ENCODE results near the gene RERE.

RERE gene

DNA sequence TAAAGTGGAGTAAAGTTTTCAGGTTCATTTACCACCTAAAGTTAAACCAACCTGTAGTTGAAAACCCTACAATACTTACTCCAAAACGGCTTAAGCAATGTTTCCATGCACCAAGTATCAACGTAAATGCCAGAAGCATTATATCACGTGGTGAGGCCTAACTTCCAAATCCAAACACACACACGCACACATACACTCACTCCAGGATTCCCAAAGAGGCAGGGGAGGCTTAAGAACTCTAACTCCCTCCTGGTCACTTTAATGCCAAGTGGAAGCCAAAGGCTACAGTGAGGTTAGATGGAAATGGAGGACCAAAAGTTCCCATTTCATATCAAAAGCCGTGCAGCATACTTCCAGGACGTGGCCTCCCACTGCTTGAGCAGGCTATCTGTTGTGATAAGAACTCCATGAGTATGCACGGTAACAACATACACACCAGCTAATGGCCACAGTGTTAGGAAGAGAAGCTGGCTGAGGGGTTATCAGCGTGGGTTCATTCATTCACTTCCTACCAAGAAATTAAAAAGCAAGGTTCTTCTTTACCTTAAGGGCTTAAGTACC is 275.4 kb downstream of the RERE start:
- Histone ChIP-seq H3K4me1 (ENCODE audit: control insufficient read depth in 1 of 2, insufficient read depth in 2 of 2, low read length in 2 of 2) (no peaks in the 10 kb centered on the region), H3K27me3 (ENCODE audit: insufficient read depth, low read length) (no peaks in the 10 kb centered on the region), H2AFZ (ENCODE audit: insufficient read depth, low read length, poor library complexity) (no peak overlapping the region), H3K23ac (ENCODE audit: low read length) (no peak overlapping the region), H3K4me3 (ENCODE audit: low read depth, low read length) (no peak overlapping the region), H3K4me2 (ENCODE audit: low read length) (no peak overlapping the region), H4K12ac (ENCODE audit: low read depth, low read length) (no peak overlapping the region), H3K79me2 (ENCODE audit: control insufficient read depth, insufficient read depth, low read length, poor library complexity) (no peaks in the 10 kb centered on the region), H3K18ac (ENCODE audit: low read length) (no peak overlapping the region), H2AK5ac (ENCODE audit: low read length) (no peak overlapping the region), H2BK12ac (ENCODE audit: low read length) (no peak overlapping the region), H3K9ac (ENCODE audit: low read length) (no peak overlapping the region), H3K14ac (ENCODE audit: low read length) (no peak overlapping the region), H3K36me3 (ENCODE audit: control insufficient read depth in 1 of 2, insufficient read depth in 2 of 2, low read length in 2 of 2) (peaks cover 6 to 10% of the 10 kb centered on the region in 2 experiments), H2BK5ac (ENCODE audit: low read depth, low read length, poor library complexity) (no peak overlapping the region), H2BK120ac (ENCODE audit: insufficient read depth, low read length, poor library complexity) (no peak overlapping the region), H4K8ac (ENCODE audit: low read depth, low read length) (no peak overlapping the region), H3K27ac (ENCODE audit: low read depth, low read length) (no peak overlapping the region), H4K91ac (ENCODE audit: low read depth, low read length) (no peak overlapping the region), H3K9me3 (ENCODE audit: insufficient read depth, low read depth, low read length) (no peaks in the 10 kb centered on the region), H3K4ac (ENCODE audit: low read depth, low read length) (no peak overlapping the region), H3K79me1 (ENCODE audit: low read length) (no peaks in the 10 kb centered on the region)
- WGBS (ENCODE audit: extremely low coverage, insufficient coverage, insufficient read length): no CpG with 5 or more reads among the region's 8 CpGs
- DNase-seq: peak in 1 of 2 donors; percentile 38

DNA sequence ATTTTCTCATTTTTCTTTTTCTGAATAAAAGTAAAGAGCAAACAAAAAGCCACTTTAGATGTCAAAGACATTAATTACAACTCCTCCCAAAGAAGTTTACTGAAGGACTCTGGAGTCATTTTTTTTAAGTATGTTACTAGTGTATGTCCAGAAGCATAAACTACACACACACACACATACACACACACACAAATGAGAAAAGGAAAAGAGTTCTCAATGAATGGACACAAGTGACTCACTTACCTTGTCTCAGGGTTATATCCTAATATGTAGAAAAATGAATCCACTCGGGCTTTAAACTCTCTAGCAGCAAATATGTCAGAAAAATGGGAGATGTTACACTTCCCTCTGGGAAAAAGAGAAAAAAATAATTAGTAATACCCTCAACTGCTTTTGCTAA is 276.5 kb downstream of the RERE start:
- H3K9ac ChIP-seq (ENCODE audit: low read length): no peak overlapping the region
- no peak overlapping the region for H3K23ac ChIP-seq (ENCODE audit: low read length)
- H3K4me1 ChIP-seq (ENCODE audit: control insufficient read depth in 1 of 2, insufficient read depth in 2 of 2, low read length in 2 of 2): no peaks in the 10 kb centered on the region
- H3K4me2 ChIP-seq (ENCODE audit: low read length): no peak overlapping the region
- no peak overlapping the region for H3K4me3 ChIP-seq (ENCODE audit: low read depth, low read length)
- no peak overlapping the region for H3K4ac ChIP-seq (ENCODE audit: low read depth, low read length)
- no peak overlapping the region for H3K18ac ChIP-seq (ENCODE audit: low read length)
- H3K79me1 ChIP-seq (ENCODE audit: low read length): no peaks in the 10 kb centered on the region
- H2BK5ac ChIP-seq (ENCODE audit: low read depth, low read length, poor library complexity): no peak overlapping the region
- no peaks in the 10 kb centered on the region for H3K79me2 ChIP-seq (ENCODE audit: control insufficient read depth, insufficient read depth, low read length, poor library complexity)
- no peak overlapping the region for H4K12ac ChIP-seq (ENCODE audit: low read depth, low read length)
- H3K9me3 ChIP-seq (ENCODE audit: insufficient read depth, low read depth, low read length): no peaks in the 10 kb centered on the region
- no peak overlapping the region for H2AK5ac ChIP-seq (ENCODE audit: low read length)
- no CpG with 5 or more reads among the region's 1 CpG for WGBS (ENCODE audit: extremely low coverage, insufficient coverage, insufficient read length)
- no peak overlapping the region for H4K91ac ChIP-seq (ENCODE audit: low read depth, low read length)
- H3K36me3 ChIP-seq (ENCODE audit: control insufficient read depth in 1 of 2, insufficient read depth in 2 of 2, low read length in 2 of 2): peaks cover 8 to 14% of the 10 kb centered on the region in 2 experiments
- H2AFZ ChIP-seq (ENCODE audit: insufficient read depth, low read length, poor library complexity): no peak overlapping the region
- no peak overlapping the region for H2BK120ac ChIP-seq (ENCODE audit: insufficient read depth, low read length, poor library complexity)
- DNase-seq: no peak
- no peak overlapping the region for H3K27ac ChIP-seq (ENCODE audit: low read depth, low read length)
- no peaks in the 10 kb centered on the region for H3K27me3 ChIP-seq (ENCODE audit: insufficient read depth, low read length)
- no peak overlapping the region for H3K14ac ChIP-seq (ENCODE audit: low read length)
- no peak overlapping the region for H4K8ac ChIP-seq (ENCODE audit: low read depth, low read length)
- no peak overlapping the region for H2BK12ac ChIP-seq (ENCODE audit: low read length)

DNA sequence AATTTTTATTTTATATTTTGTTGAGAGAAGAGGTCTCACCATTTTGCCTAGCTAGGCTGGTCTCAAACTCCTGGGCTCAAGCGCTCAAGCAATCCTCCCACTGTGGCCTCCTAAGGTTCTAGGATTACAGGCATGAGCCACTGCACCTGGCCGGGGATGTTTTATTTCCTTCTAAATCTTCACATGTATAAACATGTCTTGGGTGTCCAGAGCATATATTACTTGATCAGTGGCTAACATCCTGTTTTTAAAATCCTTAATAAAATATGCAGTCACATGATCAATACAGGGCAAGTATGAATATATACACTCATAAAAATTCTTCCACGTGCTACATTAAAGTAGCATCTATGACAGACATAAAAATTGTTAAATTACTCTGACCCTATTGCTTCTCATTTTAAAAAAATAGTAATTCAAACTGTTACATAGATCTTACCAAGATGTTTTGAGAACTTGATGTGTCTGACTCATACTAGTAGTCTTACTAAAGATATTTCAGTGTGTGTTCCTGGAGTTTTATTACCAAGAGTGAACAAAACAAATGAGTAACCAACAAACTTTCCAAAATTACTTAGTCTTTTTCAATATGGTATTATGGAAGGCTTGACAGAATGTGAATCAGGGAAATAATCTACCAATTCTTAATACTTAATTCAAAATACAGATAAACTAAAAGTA is 277.0 kb downstream of the RERE start:
- H3K4me1 ChIP-seq (ENCODE audit: control insufficient read depth in 1 of 2, insufficient read depth in 2 of 2, low read length in 2 of 2): no peaks in the 10 kb centered on the region
- H3K36me3 ChIP-seq (ENCODE audit: control insufficient read depth in 1 of 2, insufficient read depth in 2 of 2, low read length in 2 of 2): peaks cover 5 to 14% of the 10 kb centered on the region in 2 experiments
- H3K27ac ChIP-seq (ENCODE audit: low read depth, low read length): no peak overlapping the region
- no peak overlapping the region for H2BK5ac ChIP-seq (ENCODE audit: low read depth, low read length, poor library complexity)
- H3K27me3 ChIP-seq (ENCODE audit: insufficient read depth, low read length): no peaks in the 10 kb centered on the region
- no peak overlapping the region for H3K4me3 ChIP-seq (ENCODE audit: low read depth, low read length)
- H3K4ac ChIP-seq (ENCODE audit: low read depth, low read length): no peak overlapping the region
- H3K79me1 ChIP-seq (ENCODE audit: low read length): no peaks in the 10 kb centered on the region
- DNase-seq: no peak
- no peak overlapping the region for H2BK120ac ChIP-seq (ENCODE audit: insufficient read depth, low read length, poor library complexity)
- WGBS (ENCODE audit: extremely low coverage, insufficient coverage, insufficient read length): no CpG with 5 or more reads among the region's 3 CpGs
- no peak overlapping the region for H3K18ac ChIP-seq (ENCODE audit: low read length)
- no peak overlapping the region for H2AK5ac ChIP-seq (ENCODE audit: low read length)
- no peak overlapping the region for H3K4me2 ChIP-seq (ENCODE audit: low read length)
- H2BK12ac ChIP-seq (ENCODE audit: low read length): no peak overlapping the region
- no peak overlapping the region for H3K23ac ChIP-seq (ENCODE audit: low read length)
- no peak overlapping the region for H4K8ac ChIP-seq (ENCODE audit: low read depth, low read length)
- H3K9ac ChIP-seq (ENCODE audit: low read length): no peak overlapping the region
- no peak overlapping the region for H4K12ac ChIP-seq (ENCODE audit: low read depth, low read length)
- H2AFZ ChIP-seq (ENCODE audit: insufficient read depth, low read length, poor library complexity): no peak overlapping the region
- H3K9me3 ChIP-seq (ENCODE audit: insufficient read depth, low read depth, low read length): no peaks in the 10 kb centered on the region
- no peaks in the 10 kb centered on the region for H3K79me2 ChIP-seq (ENCODE audit: control insufficient read depth, insufficient read depth, low read length, poor library complexity)
- no peak overlapping the region for H3K14ac ChIP-seq (ENCODE audit: low read length)
- H4K91ac ChIP-seq (ENCODE audit: low read depth, low read length): no peak overlapping the region

DNA sequence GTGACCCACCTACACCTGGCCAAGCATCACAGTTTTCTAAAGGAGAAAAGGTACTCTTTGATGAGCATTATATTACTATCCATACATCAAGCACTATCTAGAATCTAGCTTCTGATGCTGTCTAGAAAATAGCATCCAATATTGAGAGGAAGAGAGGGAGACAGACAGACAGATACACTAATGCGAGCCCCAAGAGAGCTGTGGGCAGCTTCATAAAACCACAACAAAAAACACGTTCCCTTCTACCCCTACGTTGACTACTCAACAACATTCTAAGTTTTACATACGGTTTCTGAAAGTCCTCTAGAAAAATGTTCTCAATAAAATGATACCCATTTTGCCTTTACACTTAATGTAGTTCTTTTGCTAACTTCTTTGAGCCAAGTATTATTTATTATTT is 277.8 kb downstream of the RERE start:
- Histone ChIP-seq H2BK5ac (ENCODE audit: low read depth, low read length, poor library complexity) (no peak overlapping the region), H3K4me3 (ENCODE audit: low read depth, low read length) (no peak overlapping the region), H3K4ac (ENCODE audit: low read depth, low read length) (no peak overlapping the region), H3K4me2 (ENCODE audit: low read length) (no peak overlapping the region), H2BK120ac (ENCODE audit: insufficient read depth, low read length, poor library complexity) (no peak overlapping the region), H3K27ac (ENCODE audit: low read depth, low read length) (no peak overlapping the region), H3K27me3 (ENCODE audit: insufficient read depth, low read length) (no peaks in the 10 kb centered on the region), H3K79me1 (ENCODE audit: low read length) (no peaks in the 10 kb centered on the region), H3K18ac (ENCODE audit: low read length) (no peak overlapping the region), H3K36me3 (ENCODE audit: control insufficient read depth in 1 of 2, insufficient read depth in 2 of 2, low read length in 2 of 2) (peaks cover 5 to 10% of the 10 kb centered on the region in 2 experiments), H2AFZ (ENCODE audit: insufficient read depth, low read length, poor library complexity) (no peak overlapping the region), H4K12ac (ENCODE audit: low read depth, low read length) (no peak overlapping the region), H3K9ac (ENCODE audit: low read length) (no peak overlapping the region), H2AK5ac (ENCODE audit: low read length) (no peak overlapping the region), H2BK12ac (ENCODE audit: low read length) (no peak overlapping the region), H4K8ac (ENCODE audit: low read depth, low read length) (no peak overlapping the region), H3K14ac (ENCODE audit: low read length) (no peak overlapping the region), H3K4me1 (ENCODE audit: control insufficient read depth in 1 of 2, insufficient read depth in 2 of 2, low read length in 2 of 2) (no peaks in the 10 kb centered on the region), H3K23ac (ENCODE audit: low read length) (no peak overlapping the region), H4K91ac (ENCODE audit: low read depth, low read length) (no peak overlapping the region), H3K9me3 (ENCODE audit: insufficient read depth, low read depth, low read length) (no peaks in the 10 kb centered on the region), H3K79me2 (ENCODE audit: control insufficient read depth, insufficient read depth, low read length, poor library complexity) (peaks cover 2% of the 10 kb centered on the region)
- DNase-seq: no peak
- WGBS (ENCODE audit: extremely low coverage, insufficient coverage, insufficient read length): 100% methylated on average over 2 of the region's 4 CpGs
